Heart right ventricle (tissue), 16 donors: ENCODE measurements around the gene ADAMTS17. TPM values are rescaled to one million over a fixed set of nuclear protein-coding genes. Genes with fewer than 3 reads are reported as not detected.

Experiments
- ATAC-seq, 8 donors: fragments of 200-7000 bp; cut with Tn5 transposase; one replicate each; pipeline ENCODE4 v1.9.1; 2020; ENCODE audit warnings: mild to moderate bottlenecking in 8 of 8, moderate library complexity in 8 of 8, moderate number of reproducible peaks in 1 of 8
- DNase-seq, 2 donors: peaks; one replicate each; pipeline ENCODE4 v3.0.0-alpha.2; 2020
- H3K27ac ChIP-seq, 10 donors: fragments of 200-600 bp; sonication (generic) in 2 of 10; one replicate each; pipeline versions ENCODE4 v1.5.0 to v1.8.0; 2020 to 2022; ENCODE audit warnings: mild to moderate bottlenecking in 3 of 10
- H3K27me3 ChIP-seq, 7 donors: fragments of 200-600 bp; one replicate each; pipeline ENCODE4 v1.8.0; 2021 to 2022; ENCODE audit warnings: mild to moderate bottlenecking in 2 of 7
- H3K36me3 ChIP-seq, 9 donors: fragments of 200-600 bp; sonication (generic) in 1 of 9; one replicate each; pipeline versions ENCODE4 v1.5.0 to v1.8.0; 2020 to 2022; ENCODE audit warnings: mild to moderate bottlenecking in 2 of 9
- H3K4me1 ChIP-seq, 9 donors: fragments of 200-600 bp; sonication (generic) in 1 of 9; one replicate each; pipeline versions ENCODE4 v1.5.0 to v1.8.0; 2020 to 2022; ENCODE audit warnings: mild to moderate bottlenecking in 4 of 9
- H3K4me3 ChIP-seq, 10 donors: fragments of 200-600 bp; sonication (generic) in 2 of 10; one replicate each; pipeline versions ENCODE4 v1.5.0 to v1.8.0; 2020 to 2022; ENCODE audit warnings: mild to moderate bottlenecking in 7 of 10, moderate library complexity in 2 of 10
- H3K9me3 ChIP-seq, 11 donors: fragments of 200-600 bp in 10 of 11; sonication (generic) in 2 of 11; one replicate each; pipeline versions ENCODE4 v1.5.0 to v1.8.0; 2013 to 2022; ENCODE audit warnings: mild to moderate bottlenecking in 2 of 11, control low read depth in 1 of 11, moderate library complexity in 1 of 11
- CTCF ChIP-seq, 9 donors: fragments of 200-600 bp; sonication (generic) in 2 of 9; IDR thresholded peaks; one replicate each; pipeline versions ENCODE4 v1.5.0 to v1.8.0; 2021 to 2022; ENCODE audit warnings: antibody characterized with exemption in 9 of 9, mild to moderate bottlenecking in 5 of 9, moderate library complexity in 1 of 9
- WGBS, 2 donors: extraction: QIAGEN DNeasy Blood & Tissue Kit; methylation state at CpG; one replicate each; pipeline ENCODE4 v1.1.7; 2013; ENCODE audit warnings: inconsistent platforms in 1 of 2; 5-methylcytosine and 5-hydroxymethylcytosine counted together
- intact Hi-C, 10 donors: fragments of 100-400 bp; cut with DNase I; formaldehyde crosslinking; loops; one replicate each; pipeline versions ENCODE4 v1.11.1 to v1.14.2; 2022
- polyA plus RNA-seq, 2 donors: library from polyadenylated mRNA; stranded (reverse); fragments of 200-250 nt; gene quantifications; one replicate each; pipeline ENCODE4 v1.2.3, GENCODE V29; 2013
- total RNA-seq, 10 donors: library from RNA; stranded (reverse); fragmentation: NEBNext Ultra II Directional in 3 of 10; extraction: Animal tissue kit (Norgen Biotek cat#: 25700) in 3 of 10; gene quantifications; one replicate each; pipeline versions ENCODE4 v1.2.1 to v1.2.4, GENCODE V29; 2021 to 2023
- donor health status: Arrhythmogenic right ventricular cardiomyopathy.
- donor health status: ischemic (EF 13 %, LVEDD 7.1; RV severe dilation, severe dysfunction).
- donor health status: healthy with polysubstance abuse.
- donor health status: DM: no; HTN: yes; CAD: no.
- donor health status: DM: no; HTN: no; CAD: no.
- donor health status: ischemic (EF 25% LVEDD 6.9; RV normal size, moderate dysfunction).
- donor health status: ischemic (EF 25% LVEDD 5.7; RV mildly dilated, moderate dysfunction).
- donor health status: healthy.
- donor health status: DM: yes; HTN: yes; CAD: no.
- donor health status: Ischemic cardiomyopathy.
- donor health status: ischemic (EF 35%, LVEDD 5.7; RV mildly dilated, moderate dysfunction).
- donor health status: nonischemic (EF 11% LVEDD 7.7; RV severe dilation, severe dysfunction).
- donor health status: DM: yes; HTN: yes; CAD: no.
- donor health status: PGD.
- donor health status: ischemic (EF 29% LVEDD 5.4; RV normal size, mild dysfunction).
- donor health status: nonischemic (EF 23%, LVEDD 6.1; RV moderate dilation, normal function).

Gene ADAMTS17
- total and polyA plus RNA-seq, 12 donors, result 0.47 to 5.0 (median 1.2) TPM

- peak; percentile 36 to 74 (median 72) for TF ChIP-seq CTCF (IDR thresholded peaks at IDR 0.05)
- Histone ChIP-seq H3K27me3 (peaks cover 0 to 45% (median 13%) of the 10 kb centered on the region in 7 donors), H3K4me3 (no peak overlapping the region), H3K9me3 (no peaks in the 10 kb centered on the region), H3K4me1 (peaks cover 0 to 14% (median 7%) of the 10 kb centered on the region in 9 donors), H3K27ac (no peak overlapping the region), H3K36me3 (no peaks in the 10 kb centered on the region)
- ATAC-seq, result peak in 7 of 8 donors; percentile 24 to 68 (median 52)
- intact Hi-C loops, result loop anchor here (2.0 to 10.0 kb wide), 9 partner anchors 124 to 414 kb away; no protein-coding TSS in a partner anchor
- WGBS, 2 donors, result 29 to 30% methylated on average over 10 of the region's 10 CpGs
- peak in 1 of 2 donors; percentile 52 for DNase-seq
Measured at GRCh38 chr15:100338971-100339444, 2.8 kb downstream of the ADAMTS17 start.

GRCh38 chr15:100338247-100338646 lies 3.5 kb downstream of the ADAMTS17 start:
- Histone ChIP-seq H3K9me3 (no peaks in the 10 kb centered on the region), H3K36me3 (no peaks in the 10 kb centered on the region), H3K4me3 (no peak overlapping the region), H3K27ac (no peak overlapping the region), H3K27me3 (peaks cover 0 to 37% (median 13%) of the 10 kb centered on the region in 7 donors), H3K4me1 (peaks cover 0 to 14% (median 7%) of the 10 kb centered on the region in 9 donors)
- intact Hi-C loops, result loop anchor here (2.0 to 10.0 kb wide), 9 partner anchors 123 to 413 kb away; no protein-coding TSS in a partner anchor
- no peak for TF ChIP-seq CTCF (IDR thresholded peaks at IDR 0.05)
- no peak for ATAC-seq
- DNase-seq, result no peak
- WGBS, 2 donors, result 84 to 91% methylated on average over 10 of the region's 10 CpGs

GRCh38 chr15:100337096-100338044 lies 4.4 kb downstream of the ADAMTS17 start:
- intact Hi-C loops, result loop anchor here (2.0 to 10.0 kb wide), 9 partner anchors 123 to 413 kb away; no protein-coding TSS in a partner anchor
- no peak for TF ChIP-seq CTCF (IDR thresholded peaks at IDR 0.05)

GRCh38 chr15:100336061-100336460 lies 5.7 kb downstream of the ADAMTS17 start:
- H3K27me3 ChIP-seq, result peaks cover 0 to 36% (median 15%) of the 10 kb centered on the region in 7 donors

More at GRCh38 chr15:100337096-100338044, 4.4 kb downstream of the ADAMTS17 start:
- Histone ChIP-seq H3K4me3 (no peak overlapping the region), H3K36me3 (no peaks in the 10 kb centered on the region), H3K9me3 (no peaks in the 10 kb centered on the region), H3K27ac (no peak overlapping the region), H3K27me3 (peaks cover 0 to 29% (median 15%) of the 10 kb centered on the region in 7 donors), H3K4me1 (peaks cover 0 to 12% (median 7%) of the 10 kb centered on the region in 9 donors)
- ATAC-seq (no peak), DNase-seq (no peak)
- WGBS, 2 donors, result 94% methylated on average over 17 of the region's 17 CpGs

More at GRCh38 chr15:100336061-100336460, 5.7 kb downstream of the ADAMTS17 start:
- Histone ChIP-seq H3K36me3 (no peaks in the 10 kb centered on the region), H3K9me3 (no peaks in the 10 kb centered on the region), H3K4me1 (peaks cover 0 to 8% (median 4%) of the 10 kb centered on the region in 9 donors), H3K27ac (no peak overlapping the region), H3K4me3 (no peak overlapping the region)
- ATAC-seq (peak in 2 of 8 donors; percentile 27 to 30), DNase-seq (no peak)
- no peak for TF ChIP-seq CTCF (IDR thresholded peaks at IDR 0.05)
- intact Hi-C loops, result loop anchor here in 9 of 10 donors (5.0 to 10.0 kb wide), 7 partner anchors 121 to 411 kb away; no protein-coding TSS in a partner anchor
- WGBS, 2 donors, result 67 to 70% methylated on average over 6 of the region's 6 CpGs
